ENCODE data around the gene CD200.
"Not testable (repeated sequence)": the region's sequence is repeated elsewhere in the genome, so short reads cannot be mapped to it uniquely, and the experiment has no call there.

- TF ChIP-seq, protein P1, sequence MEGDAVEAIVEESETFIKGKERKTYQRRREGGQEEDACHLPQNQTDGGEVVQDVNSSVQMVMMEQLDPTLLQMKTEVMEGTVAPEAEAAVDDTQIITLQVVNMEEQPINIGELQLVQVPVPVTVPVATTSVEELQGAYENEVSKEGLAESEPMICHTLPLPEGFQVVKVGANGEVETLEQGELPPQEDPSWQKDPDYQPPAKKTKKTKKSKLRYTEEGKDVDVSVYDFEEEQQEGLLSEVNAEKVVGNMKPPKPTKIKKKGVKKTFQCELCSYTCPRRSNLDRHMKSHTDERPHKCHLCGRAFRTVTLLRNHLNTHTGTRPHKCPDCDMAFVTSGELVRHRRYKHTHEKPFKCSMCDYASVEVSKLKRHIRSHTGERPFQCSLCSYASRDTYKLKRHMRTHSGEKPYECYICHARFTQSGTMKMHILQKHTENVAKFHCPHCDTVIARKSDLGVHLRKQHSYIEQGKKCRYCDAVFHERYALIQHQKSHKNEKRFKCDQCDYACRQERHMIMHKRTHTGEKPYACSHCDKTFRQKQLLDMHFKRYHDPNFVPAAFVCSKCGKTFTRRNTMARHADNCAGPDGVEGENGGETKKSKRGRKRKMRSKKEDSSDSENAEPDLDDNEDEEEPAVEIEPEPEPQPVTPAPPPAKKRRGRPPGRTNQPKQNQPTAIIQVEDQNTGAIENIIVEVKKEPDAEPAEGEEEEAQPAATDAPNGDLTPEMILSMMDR (IDR thresholded peaks at IDR 0.05) = not testable (repeated sequence)
- not testable (repeated sequence) for TF ChIP-seq POLR2A (IDR thresholded peaks at IDR 0.05; ENCODE audit: low read depth)
Measured at GRCh38 chr3:112378347-112378746, 45.4 kb downstream of the CD200 start.

All from esophagus muscularis mucosa (tissue), 3 donors.